ENCODE data around the gene SFMBT1.

GRCh38 chr3:53091011-53091410, 45.1 kb upstream of the SFMBT1 start:
- TF ChIP-seq GATA2 (IDR thresholded peaks at IDR 0.05; ENCODE audit: low read depth, low read length) (no peak), GATA3 (IDR thresholded peaks at IDR 0.05; ENCODE audit: low read depth, low read length) (no peak)
